ENCODE measurements around the gene ZNF474.

Gene ZNF474

GRCh38 chr5:122137702-122138101, 8.4 kb downstream of the ZNF474 start:
- no peak overlapping the region for H3K27ac ChIP-seq
- TF ChIP-seq ZFX (IDR thresholded peaks at IDR 0.05), result no peak
- TF ChIP-seq CTCF (conservative IDR thresholded peaks at IDR 0.05), result no peak

GRCh38 chr5:122138356-122138755, 9.0 kb downstream of the ZNF474 start:
- no peak overlapping the region for H3K27ac ChIP-seq
- no peak for TF ChIP-seq ZFX (IDR thresholded peaks at IDR 0.05)
- TF ChIP-seq CTCF (conservative IDR thresholded peaks at IDR 0.05), result no peak

- no peak for TF ChIP-seq CTCF (conservative IDR thresholded peaks at IDR 0.05)
- TF ChIP-seq ZFX (IDR thresholded peaks at IDR 0.05), result no peak
- H3K27ac ChIP-seq, result no peak overlapping the region
Observed at GRCh38 chr5:122140900-122141299, 11.6 kb downstream of the ZNF474 start.

- TF ChIP-seq CTCF (conservative IDR thresholded peaks at IDR 0.05), result no peak
- TF ChIP-seq ZFX (IDR thresholded peaks at IDR 0.05), result no peak
- no peak overlapping the region for H3K27ac ChIP-seq
Observed at GRCh38 chr5:122141751-122142150, 12.4 kb downstream of the ZNF474 start.

GRCh38 chr5:122142480-122143164, 13.3 kb downstream of the ZNF474 start:
- H3K27ac ChIP-seq, result no peak overlapping the region
- TF ChIP-seq ZFX (IDR thresholded peaks at IDR 0.05) (no peak), CTCF (conservative IDR thresholded peaks at IDR 0.05) (no peak)

GRCh38 chr5:122144236-122144635, 14.9 kb downstream of the ZNF474 start:
- TF ChIP-seq ZFX (IDR thresholded peaks at IDR 0.05) (no peak), CTCF (conservative IDR thresholded peaks at IDR 0.05) (no peak)
- no peak overlapping the region for H3K27ac ChIP-seq

GRCh38 chr5:122145906-122146305, 16.6 kb downstream of the ZNF474 start:
- TF ChIP-seq CTCF (conservative IDR thresholded peaks at IDR 0.05) (no peak), ZFX (IDR thresholded peaks at IDR 0.05) (no peak)

More at GRCh38 chr5:122145906-122146305, 16.6 kb downstream of the ZNF474 start:
- H3K27ac ChIP-seq, result no peak overlapping the region

Data from C4-2B (cell line).